Peyer's patch (tissue), 4 donors: ENCODE measurements around the gene PRDM15.

ENCODE experiments used
- POLR2A ChIP-seq, 2 donors: fragments of 450-650 bp; IDR thresholded peaks; one replicate each; pipeline ENCODE4 v1.5.1; 2017; ENCODE audit warnings: antibody characterized with exemption in 2 of 2, mild to moderate bottlenecking in 2 of 2, moderate library complexity in 2 of 2
- TF ChIP-seq, protein P1 (sequence below), 6 experiments: fragments of 450-650 bp in 4 of 6; fragments of 200-600 bp in 2 of 6; sonication (generic) in 1 of 6; IDR thresholded peaks; one replicate each; pipeline ENCODE4 v1.5.1; 2017 to 2019; ENCODE audit warnings: antibody characterized with exemption in 6 of 6, mild to moderate bottlenecking in 3 of 6, moderate library complexity in 1 of 6

DNA sequence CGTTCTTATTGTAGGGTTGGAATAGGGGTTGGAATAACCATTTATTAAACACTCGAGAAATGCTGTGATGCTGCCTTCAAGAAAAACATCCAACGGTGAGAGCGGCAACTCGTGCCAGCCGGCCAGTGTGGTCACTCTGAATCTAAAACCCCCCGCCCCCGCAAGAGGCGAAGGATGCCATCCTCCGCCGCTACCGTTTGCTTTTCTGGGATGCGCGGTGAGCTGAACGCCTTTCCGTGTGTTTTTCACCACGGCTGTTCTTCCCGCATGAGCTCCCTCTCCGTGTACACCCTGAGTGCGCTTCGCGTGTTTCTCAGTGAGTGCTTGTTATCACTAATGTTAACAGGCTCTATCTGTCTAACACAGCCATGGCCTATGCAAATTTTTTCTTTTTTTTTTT lies 70.3 kb downstream of the PRDM15 start:
- TF ChIP-seq, protein P1, sequence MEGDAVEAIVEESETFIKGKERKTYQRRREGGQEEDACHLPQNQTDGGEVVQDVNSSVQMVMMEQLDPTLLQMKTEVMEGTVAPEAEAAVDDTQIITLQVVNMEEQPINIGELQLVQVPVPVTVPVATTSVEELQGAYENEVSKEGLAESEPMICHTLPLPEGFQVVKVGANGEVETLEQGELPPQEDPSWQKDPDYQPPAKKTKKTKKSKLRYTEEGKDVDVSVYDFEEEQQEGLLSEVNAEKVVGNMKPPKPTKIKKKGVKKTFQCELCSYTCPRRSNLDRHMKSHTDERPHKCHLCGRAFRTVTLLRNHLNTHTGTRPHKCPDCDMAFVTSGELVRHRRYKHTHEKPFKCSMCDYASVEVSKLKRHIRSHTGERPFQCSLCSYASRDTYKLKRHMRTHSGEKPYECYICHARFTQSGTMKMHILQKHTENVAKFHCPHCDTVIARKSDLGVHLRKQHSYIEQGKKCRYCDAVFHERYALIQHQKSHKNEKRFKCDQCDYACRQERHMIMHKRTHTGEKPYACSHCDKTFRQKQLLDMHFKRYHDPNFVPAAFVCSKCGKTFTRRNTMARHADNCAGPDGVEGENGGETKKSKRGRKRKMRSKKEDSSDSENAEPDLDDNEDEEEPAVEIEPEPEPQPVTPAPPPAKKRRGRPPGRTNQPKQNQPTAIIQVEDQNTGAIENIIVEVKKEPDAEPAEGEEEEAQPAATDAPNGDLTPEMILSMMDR (IDR thresholded peaks at IDR 0.05), result no peak
- no peak for TF ChIP-seq POLR2A (IDR thresholded peaks at IDR 0.05)
